Skeletal muscle tissue (tissue), 4 donors: ENCODE measurements around the gene VWA1. TPM values are rescaled to one million over a fixed set of nuclear protein-coding genes. Genes with fewer than 3 reads are reported as not detected.
"Not testable (repeated sequence)": the region's sequence is repeated elsewhere in the genome, so short reads cannot be mapped to it uniquely, and the experiment has no call there.

Source experiments
- H3K27ac ChIP-seq: one replicate; pipeline ENCODE4 v1.7.0; 2013; ENCODE audit warnings: mild to moderate bottlenecking, low read depth, low read length, inconsistent platforms
- H3K27me3 ChIP-seq, 3 donors: one replicate each; pipeline ENCODE4 v1.7.0; 2013; ENCODE audit warnings: low read length in 3 of 3; ENCODE audit not compliant: control insufficient read depth in 3 of 3, insufficient read depth in 3 of 3
- H3K36me3 ChIP-seq, 3 donors: one replicate each; pipeline ENCODE4 v1.7.0; 2013; ENCODE audit warnings: low read length in 3 of 3; ENCODE audit not compliant: control insufficient read depth in 3 of 3, insufficient read depth in 3 of 3
- H3K4me1 ChIP-seq, 3 donors: one replicate each; pipeline ENCODE4 v1.7.0; 2013; ENCODE audit warnings: low read length in 3 of 3, mild to moderate bottlenecking in 3 of 3; ENCODE audit not compliant: control insufficient read depth in 3 of 3, insufficient read depth in 3 of 3
- H3K4me3 ChIP-seq, 3 donors: one replicate each; pipeline ENCODE4 v1.7.0; 2013; ENCODE audit warnings: low read length in 3 of 3
- H3K9ac ChIP-seq, 3 donors: one replicate each; pipeline ENCODE4 v1.7.0; 2013; ENCODE audit warnings: low read length in 3 of 3, mild to moderate bottlenecking in 3 of 3, moderate library complexity in 2 of 3, low read depth in 1 of 3
- H3K9me3 ChIP-seq, 3 donors: one replicate each; pipeline ENCODE4 v1.7.0; 2013; ENCODE audit warnings: low read length in 3 of 3; ENCODE audit not compliant: control insufficient read depth in 3 of 3
- total RNA-seq: library from RNA; depleted of rRNA; stranded (reverse); fragments of >200 nt; gene quantifications from one replicate; pipeline ENCODE4 v1.2.3, GENCODE V29; 2014
- donor health status: Osteomylitis.

Gene VWA1
- total RNA-seq, 1 donor from 2014 or later: 11.0 TPM

- H3K27ac ChIP-seq, H3K4me3 ChIP-seq, H3K9ac ChIP-seq, H3K9me3 ChIP-seq, H3K27me3 ChIP-seq, H3K4me1 ChIP-seq: not testable (repeated sequence)
- peaks cover 35 to 40% (median 35%) of the 10 kb centered on the region in 3 donors for H3K36me3 ChIP-seq
Measured at GRCh38 chr1:1480488-1480867, 45.0 kb downstream of the VWA1 start.

- H3K27ac ChIP-seq, H3K9me3 ChIP-seq, H3K4me3 ChIP-seq, H3K4me1 ChIP-seq, H3K27me3 ChIP-seq, H3K9ac ChIP-seq: not testable (repeated sequence)
- H3K36me3 ChIP-seq: peaks cover 35 to 42% (median 39%) of the 10 kb centered on the region in 3 donors
Measured at GRCh38 chr1:1481811-1482210, 46.3 kb downstream of the VWA1 start.

- Histone ChIP-seq H3K4me3 (no peak overlapping the region), H3K27me3 (no peaks in the 10 kb centered on the region), H3K4me1 (no peaks in the 10 kb centered on the region), H3K9ac (no peak overlapping the region), H3K27ac (no peak overlapping the region), H3K9me3 (no peaks in the 10 kb centered on the region), H3K36me3 (peaks cover 40 to 49% (median 43%) of the 10 kb centered on the region in 3 donors)
Measured at GRCh38 chr1:1482856-1483255, 47.4 kb downstream of the VWA1 start.

GRCh38 chr1:1483714-1484113 is 48.2 kb downstream of the VWA1 start:
- Histone ChIP-seq H3K27me3 (no peaks in the 10 kb centered on the region), H3K4me1 (no peaks in the 10 kb centered on the region), H3K4me3 (no peak overlapping the region), H3K36me3 (peaks cover 43 to 52% (median 43%) of the 10 kb centered on the region in 3 donors), H3K9me3 (no peaks in the 10 kb centered on the region), H3K27ac (no peak overlapping the region), H3K9ac (no peak overlapping the region)

GRCh38 chr1:1484976-1485750 is 49.7 kb downstream of the VWA1 start:
- not testable (repeated sequence) for H3K9ac ChIP-seq, H3K9me3 ChIP-seq, H3K4me1 ChIP-seq, H3K27me3 ChIP-seq, H3K27ac ChIP-seq, H3K4me3 ChIP-seq
- peaks cover 39 to 53% (median 42%) of the 10 kb centered on the region in 3 donors for H3K36me3 ChIP-seq

- H3K27ac ChIP-seq, H3K9ac ChIP-seq, H3K4me3 ChIP-seq, H3K27me3 ChIP-seq, H3K4me1 ChIP-seq, H3K9me3 ChIP-seq: not testable (repeated sequence)
- peaks cover 39 to 54% (median 42%) of the 10 kb centered on the region in 3 donors for H3K36me3 ChIP-seq
Measured at GRCh38 chr1:1485755-1486317, 50.3 kb downstream of the VWA1 start.

- peaks cover 44 to 56% (median 46%) of the 10 kb centered on the region in 3 donors for H3K36me3 ChIP-seq
- H3K4me3 ChIP-seq: no peak overlapping the region
- no peaks in the 10 kb centered on the region for H3K4me1 ChIP-seq
- no peaks in the 10 kb centered on the region for H3K9me3 ChIP-seq
- no peak overlapping the region for H3K9ac ChIP-seq
- no peaks in the 10 kb centered on the region for H3K27me3 ChIP-seq
- H3K27ac ChIP-seq: no peak overlapping the region
Measured at GRCh38 chr1:1487701-1488100, 52.2 kb downstream of the VWA1 start.

- Histone ChIP-seq H3K27me3 (no peaks in the 10 kb centered on the region), H3K27ac (no peak overlapping the region), H3K4me1 (no peaks in the 10 kb centered on the region), H3K4me3 (no peak overlapping the region), H3K36me3 (peaks cover 36 to 45% (median 41%) of the 10 kb centered on the region in 3 donors), H3K9ac (no peak overlapping the region), H3K9me3 (no peaks in the 10 kb centered on the region)
Measured at GRCh38 chr1:1489231-1489630, 53.7 kb downstream of the VWA1 start.

- H3K4me3 ChIP-seq: no peak overlapping the region
- H3K9me3 ChIP-seq: no peaks in the 10 kb centered on the region
- H3K4me1 ChIP-seq: no peaks in the 10 kb centered on the region
- H3K27me3 ChIP-seq: no peaks in the 10 kb centered on the region
- peaks cover 36 to 44% (median 41%) of the 10 kb centered on the region in 3 donors for H3K36me3 ChIP-seq
- no peak overlapping the region for H3K27ac ChIP-seq
- H3K9ac ChIP-seq: no peak overlapping the region
Measured at GRCh38 chr1:1489861-1490260, 54.4 kb downstream of the VWA1 start.

- Histone ChIP-seq H3K4me1 (no peaks in the 10 kb centered on the region), H3K36me3 (peaks cover 36 to 44% (median 42%) of the 10 kb centered on the region in 3 donors), H3K9ac (no peak overlapping the region), H3K4me3 (no peak overlapping the region), H3K9me3 (no peaks in the 10 kb centered on the region), H3K27ac (no peak overlapping the region), H3K27me3 (no peaks in the 10 kb centered on the region)
Measured at GRCh38 chr1:1490633-1491230, 55.2 kb downstream of the VWA1 start.
